Hepatocyte (in vitro differentiated cells): ENCODE data around the gene HSBP1L1.

Experiments used
- CTCF ChIP-seq: fragments of 200-600 bp; sonication (generic); IDR thresholded peaks from 2 replicates; pipeline ENCODE4 v1.5.1; 2016; ENCODE audit warnings: antibody characterized with exemption, mild to moderate bottlenecking; ENCODE audit not compliant: poor library complexity
- EZH2 ChIP-seq: fragments of 200-600 bp; sonication (generic); IDR thresholded peaks from 2 replicates; pipeline ENCODE4 v1.6.1; 2016; ENCODE audit warnings: antibody characterized with exemption, mild to moderate bottlenecking, borderline replicate concordance
- EZH2phosphoT487 ChIP-seq: fragments of 200-600 bp; sonication (generic); IDR thresholded peaks from one replicate; pipeline ENCODE4 v1.6.1; 2018; ENCODE audit warnings: antibody characterized with exemption, mild to moderate bottlenecking, low read depth, moderate library complexity; ENCODE audit not compliant: unreplicated experiment, severe bottlenecking

DNA sequence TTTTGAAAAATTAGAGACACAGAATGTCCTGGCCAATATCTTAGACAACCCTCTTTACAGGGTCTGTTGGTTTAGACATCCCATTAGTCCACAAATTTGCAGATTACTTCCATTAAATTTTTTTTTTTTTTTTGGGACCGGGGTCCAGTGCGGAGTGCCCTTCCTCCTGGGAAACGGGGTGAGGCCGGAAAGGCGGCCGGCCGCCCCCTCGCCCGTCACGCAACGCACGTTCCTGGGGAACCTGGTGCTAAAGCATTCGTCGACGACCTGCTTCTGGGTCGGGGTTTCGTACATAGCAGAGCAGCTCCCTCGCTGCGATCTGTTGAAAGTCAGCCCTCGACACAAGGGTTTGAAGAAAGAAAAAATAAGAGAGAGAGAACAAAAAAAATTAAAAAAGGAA, 48.3 kb downstream of the HSBP1L1 start:
- TF ChIP-seq CTCF, result no peak
- no peak for TF ChIP-seq EZH2
- TF ChIP-seq EZH2phosphoT487, result no peak
